Nephron progenitor cell (in vitro differentiated cells): ENCODE data around the gene STRIP1.

Source experiments
- DNase-seq: peaks from one replicate; pipeline ENCODE4 v3.0.0; 2021
- H3K27ac Mint-ChIP-seq: 2 replicates; pipeline ENCODE4 v1.8.0; 2021; ENCODE audit warnings: mild to moderate bottlenecking, moderate library complexity, mixed read lengths
- H3K27me3 Mint-ChIP-seq: 2 replicates; pipeline ENCODE4 v1.8.0; 2021; ENCODE audit warnings: mild to moderate bottlenecking, low read depth, mixed read lengths; ENCODE audit not compliant: poor library complexity
- H3K36me3 Mint-ChIP-seq: 2 replicates; pipeline ENCODE4 v1.8.0; 2021; ENCODE audit warnings: low read depth, mixed read lengths
- H3K4me1 Mint-ChIP-seq: 2 replicates; pipeline ENCODE4 v1.8.0; 2021; ENCODE audit warnings: mixed read lengths
- H3K4me3 Mint-ChIP-seq: 2 replicates; pipeline ENCODE4 v1.8.0; 2021; ENCODE audit warnings: mild to moderate bottlenecking, moderate library complexity, mixed read lengths
- H3K9me3 Mint-ChIP-seq: 2 replicates; pipeline ENCODE4 v1.8.0; 2021; ENCODE audit warnings: mild to moderate bottlenecking, moderate library complexity, mixed read lengths
- TF ChIP-seq, protein P1 (sequence below): fragments of 200-600 bp; sonication (generic); IDR thresholded peaks from 2 replicates; pipeline ENCODE4 v1.5.0; 2021; ENCODE audit warnings: antibody characterized with exemption

Gene STRIP1

DNA sequence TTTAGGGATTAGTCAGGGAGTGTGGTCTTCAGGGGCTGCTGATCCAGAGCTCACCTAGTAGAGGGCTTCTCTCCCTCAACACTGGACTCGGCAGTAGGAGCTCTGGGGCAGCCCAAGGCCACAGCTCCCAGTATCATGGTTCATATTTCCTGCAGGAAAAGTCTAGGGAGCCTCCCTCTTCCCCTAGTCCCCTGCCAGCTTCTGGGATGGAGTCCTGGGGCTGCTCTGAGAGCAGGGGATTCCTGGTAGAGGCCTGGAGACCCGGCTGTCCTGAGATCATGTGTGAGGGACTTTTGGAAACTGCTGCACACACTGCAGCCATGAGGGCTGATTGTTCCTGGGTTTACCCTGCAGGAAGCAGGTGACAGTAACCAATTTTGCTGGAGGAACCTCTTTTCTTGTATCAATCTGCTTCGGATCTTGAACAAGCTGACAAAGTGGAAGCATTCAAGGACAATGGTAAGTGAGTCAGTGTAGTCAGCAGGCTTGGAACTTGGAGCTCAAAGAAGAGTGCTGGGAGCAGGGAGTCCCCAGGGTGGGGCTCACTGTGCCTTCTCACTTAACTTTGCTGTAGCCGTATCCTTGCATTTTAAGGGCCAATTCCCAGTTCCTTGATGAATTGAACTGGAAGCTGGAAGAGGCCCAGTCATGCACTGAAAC, 16.3 kb downstream of the STRIP1 start:
- Mint-ChIP-seq H3K27me3 (no peaks in the 10 kb centered on the region), H3K27ac (no peak overlapping the region), H3K36me3 (peaks cover 75% of the 10 kb centered on the region), H3K9me3 (no peaks in the 10 kb centered on the region), H3K4me1 (peaks cover 59% of the 10 kb centered on the region), H3K4me3 (no peak overlapping the region)
- no peak for DNase-seq
- TF ChIP-seq, protein P1, sequence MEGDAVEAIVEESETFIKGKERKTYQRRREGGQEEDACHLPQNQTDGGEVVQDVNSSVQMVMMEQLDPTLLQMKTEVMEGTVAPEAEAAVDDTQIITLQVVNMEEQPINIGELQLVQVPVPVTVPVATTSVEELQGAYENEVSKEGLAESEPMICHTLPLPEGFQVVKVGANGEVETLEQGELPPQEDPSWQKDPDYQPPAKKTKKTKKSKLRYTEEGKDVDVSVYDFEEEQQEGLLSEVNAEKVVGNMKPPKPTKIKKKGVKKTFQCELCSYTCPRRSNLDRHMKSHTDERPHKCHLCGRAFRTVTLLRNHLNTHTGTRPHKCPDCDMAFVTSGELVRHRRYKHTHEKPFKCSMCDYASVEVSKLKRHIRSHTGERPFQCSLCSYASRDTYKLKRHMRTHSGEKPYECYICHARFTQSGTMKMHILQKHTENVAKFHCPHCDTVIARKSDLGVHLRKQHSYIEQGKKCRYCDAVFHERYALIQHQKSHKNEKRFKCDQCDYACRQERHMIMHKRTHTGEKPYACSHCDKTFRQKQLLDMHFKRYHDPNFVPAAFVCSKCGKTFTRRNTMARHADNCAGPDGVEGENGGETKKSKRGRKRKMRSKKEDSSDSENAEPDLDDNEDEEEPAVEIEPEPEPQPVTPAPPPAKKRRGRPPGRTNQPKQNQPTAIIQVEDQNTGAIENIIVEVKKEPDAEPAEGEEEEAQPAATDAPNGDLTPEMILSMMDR, result no peak

DNA sequence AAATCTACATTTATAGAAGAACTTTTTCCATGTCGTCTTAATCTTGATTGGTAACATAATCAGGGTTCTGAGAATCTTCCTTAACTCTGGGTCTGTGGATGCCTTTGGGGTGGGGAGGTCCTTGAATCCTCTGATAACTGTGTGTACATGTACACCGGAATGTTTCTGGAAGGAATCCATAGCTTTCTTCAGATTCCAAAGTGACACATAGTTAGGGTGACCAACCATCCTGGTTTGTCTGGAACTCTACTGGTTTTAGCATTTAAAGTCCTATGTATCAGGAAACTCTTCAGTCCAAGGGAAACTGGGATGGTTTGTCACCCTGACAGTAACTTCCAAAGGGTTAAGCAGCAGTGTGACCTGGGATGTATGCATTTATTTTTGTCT, 16.8 kb downstream of the STRIP1 start:
- H3K36me3 Mint-ChIP-seq, result peaks cover 75% of the 10 kb centered on the region

DNA sequence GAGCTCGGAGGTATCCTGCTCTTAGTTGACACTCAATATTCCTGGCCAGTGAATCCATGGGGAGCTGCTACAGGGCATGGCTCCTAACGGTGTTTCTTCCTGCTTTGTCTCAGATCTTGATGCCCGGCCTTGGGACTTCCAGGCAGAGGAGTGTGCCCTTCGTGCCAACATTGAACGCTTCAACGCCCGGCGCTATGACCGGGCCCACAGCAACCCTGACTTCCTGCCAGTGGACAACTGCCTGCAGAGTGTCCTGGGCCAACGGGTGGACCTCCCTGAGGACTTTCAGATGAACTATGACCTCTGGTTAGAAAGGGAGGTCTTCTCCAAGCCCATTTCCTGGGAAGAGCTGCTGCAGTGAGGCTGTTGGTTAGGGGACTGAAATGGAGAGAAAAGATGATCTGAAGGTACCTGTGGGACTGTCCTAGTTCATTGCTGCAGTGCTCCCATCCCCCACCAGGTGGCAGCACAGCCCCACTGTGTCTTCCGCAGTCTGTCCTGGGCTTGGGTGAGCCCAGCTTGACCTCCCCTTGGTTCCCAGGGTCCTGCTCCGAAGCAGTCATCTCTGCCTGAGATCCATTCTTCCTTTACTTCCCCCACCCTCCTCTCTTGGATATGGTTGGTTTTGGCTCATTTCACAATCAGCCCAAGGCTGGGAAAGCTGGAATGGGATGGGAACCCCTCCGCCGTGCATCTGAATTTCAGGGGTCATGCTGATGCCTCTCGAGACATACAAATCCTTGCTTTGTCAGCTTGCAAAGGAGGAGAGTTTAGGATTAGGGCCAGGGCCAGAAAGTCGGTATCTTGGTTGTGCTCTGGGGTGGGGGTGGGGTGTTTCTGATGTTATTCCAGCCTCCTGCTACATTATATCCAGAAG, 19.4 kb downstream of the STRIP1 start:
- Mint-ChIP-seq H3K36me3 (peaks cover 59% of the 10 kb centered on the region), H3K4me1 (peaks cover 83% of the 10 kb centered on the region), H3K4me3 (no peak overlapping the region)

More for the DNA sequence above, 16.8 kb downstream of the STRIP1 start:
- H3K4me3 Mint-ChIP-seq, result no peak overlapping the region
- no peak for DNase-seq
- peaks cover 63% of the 10 kb centered on the region for H3K4me1 Mint-ChIP-seq
- H3K27me3 Mint-ChIP-seq, result no peaks in the 10 kb centered on the region
- H3K9me3 Mint-ChIP-seq, result no peaks in the 10 kb centered on the region
- no peak overlapping the region for H3K27ac Mint-ChIP-seq
- TF ChIP-seq, protein P1, result no peak

DNA sequence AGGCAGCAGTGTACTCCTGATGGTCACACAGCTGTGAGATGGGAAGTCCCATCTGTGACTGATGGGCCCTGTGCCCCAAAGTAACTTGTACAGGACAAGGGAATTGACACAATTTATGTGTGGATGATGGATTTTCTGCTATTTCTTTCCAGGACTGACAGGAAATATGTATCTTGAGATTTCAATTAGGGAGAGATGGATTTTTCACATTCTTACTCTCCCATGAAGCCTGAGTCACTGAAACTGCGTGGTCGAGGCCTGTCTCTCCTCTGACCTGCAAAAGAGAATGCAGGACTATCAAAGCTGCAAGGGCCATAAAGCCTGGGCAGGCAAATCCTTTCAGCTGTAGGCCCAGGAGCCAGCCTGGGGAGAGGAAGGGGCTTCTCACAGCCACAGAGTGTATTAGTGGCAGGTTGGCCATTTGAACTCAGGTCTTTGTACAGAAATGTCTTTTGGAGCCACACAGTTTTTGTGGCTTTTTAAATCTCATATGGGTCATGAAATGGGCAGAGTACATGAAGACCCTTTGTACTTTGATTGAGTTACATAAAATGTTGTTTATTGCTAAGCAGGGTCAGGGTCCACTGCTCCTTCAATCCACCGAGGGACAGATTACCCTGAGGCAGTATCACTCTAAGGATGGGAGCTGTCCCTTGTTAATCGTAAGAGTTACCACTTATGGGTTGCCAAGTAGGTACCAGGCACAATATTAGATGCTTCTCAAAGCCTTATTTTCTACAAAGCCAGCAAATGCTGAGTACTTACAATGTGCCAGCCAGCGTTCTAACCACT, 21.3 kb downstream of the STRIP1 start:
- H3K27ac Mint-ChIP-seq, result no peak overlapping the region
- H3K36me3 Mint-ChIP-seq, result peaks cover 55% of the 10 kb centered on the region

More for the DNA sequence above, 19.4 kb downstream of the STRIP1 start:
- Mint-ChIP-seq H3K27me3 (no peaks in the 10 kb centered on the region), H3K27ac (no peak overlapping the region), H3K9me3 (no peaks in the 10 kb centered on the region)
- TF ChIP-seq, protein P1, result peak; percentile 97
- DNase-seq, result peak; percentile 88

DNA sequence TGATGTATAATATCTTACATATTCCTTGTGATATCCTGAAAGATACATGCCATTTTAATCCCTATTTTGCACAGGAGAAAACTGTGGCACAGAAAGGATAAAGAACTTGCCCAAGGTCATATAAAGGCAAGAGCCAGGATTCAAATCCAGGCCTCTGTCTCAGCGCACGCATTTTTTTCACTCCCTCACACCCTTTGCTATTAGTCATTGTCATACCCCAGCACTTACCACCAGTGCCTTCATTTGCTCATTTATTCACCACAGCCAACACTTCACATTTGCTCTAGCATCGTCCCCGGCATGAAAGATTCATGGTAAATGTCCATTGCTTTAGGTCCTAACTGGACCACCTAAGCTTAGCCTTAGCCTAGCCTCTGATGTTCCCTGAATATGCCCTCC, 21.9 kb downstream of the STRIP1 start:
- H3K9me3 Mint-ChIP-seq, result no peaks in the 10 kb centered on the region
- H3K4me3 Mint-ChIP-seq, result no peak overlapping the region
- TF ChIP-seq, protein P1, result no peak
- no peaks in the 10 kb centered on the region for H3K27me3 Mint-ChIP-seq
- no peak for DNase-seq
- peaks cover 86% of the 10 kb centered on the region for H3K4me1 Mint-ChIP-seq
- no peak overlapping the region for H3K27ac Mint-ChIP-seq
- H3K36me3 Mint-ChIP-seq, result peaks cover 57% of the 10 kb centered on the region

More for the DNA sequence above, 21.3 kb downstream of the STRIP1 start:
- peaks cover 84% of the 10 kb centered on the region for H3K4me1 Mint-ChIP-seq
- H3K27me3 Mint-ChIP-seq, result no peaks in the 10 kb centered on the region
- no peak for DNase-seq
- no peak overlapping the region for H3K4me3 Mint-ChIP-seq
- TF ChIP-seq, protein P1, result no peak
- no peaks in the 10 kb centered on the region for H3K9me3 Mint-ChIP-seq
